Stimulated activated CD8-positive, alpha-beta memory T cell treated with anti-CD3 and anti-CD28 coated beads, Interleukin-7, amount 100 ng/mL, for 4 hours (primary cell): Measurements from ENCODE around the gene PLCE1.
"Not testable (repeated sequence)": the region's sequence is repeated elsewhere in the genome, so short reads cannot be mapped to it uniquely, and the experiment has no call there.

Experiments used
- DNase-seq, 2 donors: peaks; one replicate each; pipeline ENCODE4 v3.0.0-alpha.2; 2020; ENCODE audit warnings: low read depth in 2 of 2

The PLCE1 gene

DNA sequence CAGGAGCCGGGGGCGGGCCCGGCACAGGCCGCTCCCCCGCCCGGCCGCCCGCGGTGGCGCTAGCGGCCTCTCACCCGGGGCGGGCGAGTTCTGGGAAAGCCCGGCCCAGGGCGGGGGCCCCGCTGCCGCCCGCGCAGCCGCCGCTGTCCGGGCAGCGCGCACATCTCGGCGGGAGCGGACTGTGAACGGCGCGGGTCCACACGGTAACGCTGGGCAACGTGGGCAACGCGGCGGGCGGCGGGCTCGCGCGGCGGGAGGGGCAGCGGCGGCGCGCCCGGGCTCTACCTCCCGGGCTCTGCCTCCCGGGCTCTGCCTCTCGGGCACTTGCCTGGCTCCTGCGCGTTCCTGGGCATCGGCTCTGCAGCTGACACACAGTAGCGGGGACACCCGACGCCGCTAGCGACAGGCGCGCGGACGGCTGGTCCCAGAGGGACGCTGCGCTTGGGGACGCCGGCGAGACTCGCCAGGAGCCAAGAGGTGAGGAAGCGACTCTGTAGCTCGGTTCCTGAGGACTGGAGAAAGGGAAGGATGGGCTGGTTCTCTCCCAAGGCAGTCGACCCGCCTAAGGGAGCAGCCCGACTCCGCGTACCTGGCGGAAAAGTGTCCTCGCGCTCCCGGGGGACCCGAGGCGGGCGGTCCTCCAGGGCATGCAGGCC lies at the start of gene PLCE1:
Gene PLCE1, plus strand, starts transcription at position 150 of the 656 bp plus-strand sequence. CDS start 37,116 bp downstream, outside the sequence.
- DNase-seq: no peak

GRCh38 chr10:93945819-93946218 lies 47.9 kb upstream of the PLCE1 start:
- DNase-seq: no peak

DNA sequence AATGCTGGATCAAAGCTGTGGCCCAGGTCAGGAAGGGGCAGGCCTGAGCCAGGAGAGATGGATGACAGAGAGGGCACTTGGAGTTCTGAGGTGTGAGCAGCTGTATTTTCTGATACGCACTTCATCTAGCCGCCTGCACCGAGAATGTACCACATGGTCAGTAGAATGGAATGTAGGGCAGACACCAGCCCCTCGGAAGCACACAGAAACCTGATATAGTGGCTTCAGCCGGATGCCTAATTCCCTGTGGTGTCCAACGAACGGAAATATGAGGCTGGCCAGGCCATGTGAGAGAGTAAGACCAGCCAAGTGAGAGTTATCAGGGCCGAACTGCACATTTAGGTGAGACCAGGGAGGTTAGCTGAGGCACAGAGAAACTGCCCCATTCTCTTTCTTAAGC lies 46.7 kb upstream of the PLCE1 start:
- DNase-seq: no peak

DNA sequence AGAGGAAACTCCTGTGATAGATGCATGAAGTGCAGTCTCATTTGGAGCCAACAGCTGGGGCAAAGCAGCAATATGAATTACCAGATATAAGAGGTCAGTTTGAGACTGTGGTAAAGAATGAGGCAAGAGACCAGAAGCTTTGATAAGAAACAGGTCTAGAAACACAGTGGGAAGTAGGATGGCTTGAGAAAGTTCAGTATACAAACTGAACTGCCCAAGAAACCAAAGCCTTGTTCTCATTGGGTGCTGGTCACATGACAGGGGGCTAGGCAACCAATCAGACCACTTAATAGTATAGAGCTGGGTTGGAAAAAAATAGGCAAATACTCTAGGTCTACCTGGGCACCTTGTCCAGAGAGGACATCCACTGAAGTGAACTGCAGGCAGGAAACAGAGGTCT lies 46.2 kb upstream of the PLCE1 start:
- DNase-seq: no peak

DNA sequence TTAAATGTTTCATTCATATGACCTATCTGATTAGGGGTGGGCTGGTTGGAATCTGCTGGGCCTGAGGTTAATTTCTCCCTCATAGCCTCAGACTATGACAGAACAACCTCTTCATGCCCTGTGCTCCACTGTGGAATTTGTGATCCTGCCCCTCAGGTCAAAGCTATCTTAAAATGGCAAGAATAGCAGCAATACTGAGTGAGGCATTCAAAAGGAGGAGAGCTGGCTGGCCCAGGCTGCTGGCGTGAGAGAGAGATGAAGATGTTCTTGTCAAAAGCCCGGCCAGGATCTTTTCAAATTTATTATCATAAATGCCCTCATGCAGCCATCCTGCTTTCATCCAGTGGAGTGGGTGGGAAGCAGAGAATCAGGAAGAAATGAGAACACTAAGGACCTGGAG lies 41.8 kb upstream of the PLCE1 start:
- DNase-seq: no peak

DNA sequence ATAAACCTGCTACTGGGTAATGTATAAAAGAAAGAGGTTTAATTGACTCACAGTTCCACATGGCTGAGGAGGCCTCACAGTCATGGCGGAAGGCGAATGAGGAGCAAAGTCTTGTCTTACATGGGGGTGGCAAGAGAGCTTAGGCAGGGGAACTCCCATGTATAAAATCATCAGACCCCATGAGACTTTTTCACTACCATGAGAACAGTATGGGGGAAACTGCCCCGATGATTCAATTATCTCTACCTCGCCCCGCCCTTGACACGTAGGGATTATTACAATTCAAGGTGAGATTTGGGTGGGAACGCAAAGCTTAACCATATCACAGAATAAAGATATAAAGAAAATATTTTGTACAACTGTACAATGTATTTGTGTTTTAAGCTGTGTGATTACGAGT lies 39.4 kb upstream of the PLCE1 start:
- no peak for DNase-seq

- no peak for DNase-seq
Measured at GRCh38 chr10:93954726-93955363, 38.9 kb upstream of the PLCE1 start.

DNA sequence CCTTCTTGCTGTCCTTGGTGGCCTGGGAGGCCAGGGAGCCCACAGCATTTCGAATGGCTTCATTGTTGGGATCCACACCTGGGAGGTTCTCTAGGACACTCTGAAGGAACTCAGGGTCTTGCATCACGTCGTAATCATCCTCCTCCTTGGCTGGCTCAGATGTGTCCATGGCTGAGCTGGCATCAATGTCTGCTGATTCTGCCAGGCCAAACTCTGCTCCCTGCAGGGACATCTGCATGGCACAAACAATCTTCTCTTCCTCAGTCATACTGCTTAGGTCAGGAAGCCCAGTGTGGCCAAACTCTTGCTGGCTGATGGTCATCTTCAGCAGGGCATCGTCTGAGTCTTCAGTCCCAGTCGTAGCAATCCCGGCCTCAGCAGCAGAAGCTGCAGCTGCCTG lies 34.9 kb upstream of the PLCE1 start:
- DNase-seq: no peak

DNA sequence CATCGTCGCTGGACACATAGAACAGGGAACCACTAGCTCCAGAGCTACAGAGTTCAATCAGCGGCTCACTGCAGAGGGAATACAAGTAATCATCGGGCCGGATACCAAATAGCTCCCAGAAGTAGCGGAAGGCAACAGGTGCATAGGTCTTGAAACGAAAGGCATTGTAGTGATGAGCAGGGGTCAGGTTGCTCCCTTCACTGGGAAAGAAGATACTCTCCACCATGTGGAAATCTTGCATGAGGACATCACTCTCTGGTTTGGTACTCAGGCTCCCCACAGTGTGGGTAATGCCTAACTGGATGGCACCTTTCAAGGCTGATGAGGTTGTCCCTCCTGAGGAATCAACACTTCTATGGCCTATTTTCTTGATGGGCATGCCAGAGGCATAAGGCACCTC lies 32.7 kb upstream of the PLCE1 start:
- DNase-seq: not testable (repeated sequence)

GRCh38 chr10:93962973-93963372 lies 30.8 kb upstream of the PLCE1 start:
- DNase-seq: no peak

DNA sequence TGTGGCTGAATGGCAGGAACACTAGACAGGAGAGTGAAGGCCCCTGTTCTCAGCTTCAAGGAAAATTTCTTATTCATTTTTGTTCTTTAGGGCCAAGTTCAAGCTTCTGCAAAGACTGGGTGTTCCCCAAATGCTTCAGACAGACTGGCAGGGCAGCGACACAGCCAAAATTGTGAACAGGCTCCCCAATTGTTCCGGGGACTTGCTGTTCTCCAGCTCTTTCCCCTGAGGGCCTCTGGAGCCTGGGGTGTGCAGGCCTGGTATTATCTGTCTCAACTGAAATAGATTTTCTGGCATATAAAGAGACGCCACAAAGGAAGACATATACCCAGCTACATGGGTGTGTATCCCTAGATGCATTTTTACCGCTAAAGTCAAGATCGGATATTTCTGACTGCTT lies 30.3 kb upstream of the PLCE1 start:
- DNase-seq: no peak

GRCh38 chr10:93965911-93966310 lies 27.8 kb upstream of the PLCE1 start:
- DNase-seq: no peak

GRCh38 chr10:93967756-93968155 lies 26.0 kb upstream of the PLCE1 start:
- no peak for DNase-seq

DNA sequence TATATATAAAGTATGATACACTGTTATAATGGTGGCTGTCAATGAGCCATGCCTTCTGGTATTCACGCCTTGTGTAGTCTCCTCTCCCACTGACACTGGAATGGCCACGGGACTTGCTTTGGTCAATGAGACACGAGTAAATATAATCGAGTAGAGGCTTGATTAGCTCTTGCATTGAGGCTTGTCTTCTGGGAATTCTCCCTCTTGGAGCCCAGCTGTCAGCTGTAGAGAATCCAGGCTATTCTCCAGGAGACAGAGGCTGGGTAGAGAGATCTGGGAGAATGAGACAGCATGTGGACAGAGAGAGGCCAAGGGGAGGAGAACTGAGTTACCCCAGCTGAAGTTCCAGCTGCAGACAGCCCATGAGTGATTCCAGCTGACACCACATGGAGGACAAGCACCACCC lies 25.2 kb upstream of the PLCE1 start:
- no peak for DNase-seq

GRCh38 chr10:93970433-93971010 lies 23.2 kb upstream of the PLCE1 start:
- not testable (repeated sequence) for DNase-seq

DNA sequence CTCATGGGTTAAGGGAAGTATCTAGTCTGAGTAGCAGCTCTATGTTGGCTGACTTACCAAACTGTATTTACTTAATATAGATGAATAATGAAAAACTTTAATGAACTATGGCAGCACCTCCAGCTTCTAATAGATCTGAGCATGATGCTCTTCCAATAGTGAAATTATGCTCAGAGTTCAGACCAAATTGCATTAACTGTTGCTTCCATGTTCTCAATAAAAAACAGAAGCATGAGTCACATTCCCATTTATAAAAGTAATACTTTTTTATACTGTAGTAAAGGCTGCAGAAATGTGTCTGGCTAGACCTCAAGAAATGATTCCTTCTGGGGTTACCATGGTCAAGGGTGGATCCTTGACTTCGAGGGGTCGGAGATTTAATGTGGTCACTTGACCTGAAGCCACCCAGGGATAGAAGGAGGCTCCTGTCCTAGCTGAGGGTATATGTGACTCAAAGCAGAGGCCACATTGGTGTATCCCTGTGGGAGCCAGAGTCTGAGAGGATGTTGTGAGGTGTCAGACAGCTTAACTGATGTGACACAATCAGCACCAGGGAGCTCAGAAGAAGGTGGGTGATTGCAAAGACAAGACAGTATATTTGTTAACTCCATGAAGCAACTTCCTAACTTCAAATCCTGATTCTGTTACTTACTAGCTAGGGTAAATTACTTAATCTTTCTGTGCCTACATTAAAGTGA lies 19.8 kb upstream of the PLCE1 start:
- no peak for DNase-seq

GRCh38 chr10:93977442-93977841 lies 16.3 kb upstream of the PLCE1 start:
- no peak for DNase-seq

GRCh38 chr10:93980486-93980885 lies 13.2 kb upstream of the PLCE1 start:
- DNase-seq: no peak

DNA sequence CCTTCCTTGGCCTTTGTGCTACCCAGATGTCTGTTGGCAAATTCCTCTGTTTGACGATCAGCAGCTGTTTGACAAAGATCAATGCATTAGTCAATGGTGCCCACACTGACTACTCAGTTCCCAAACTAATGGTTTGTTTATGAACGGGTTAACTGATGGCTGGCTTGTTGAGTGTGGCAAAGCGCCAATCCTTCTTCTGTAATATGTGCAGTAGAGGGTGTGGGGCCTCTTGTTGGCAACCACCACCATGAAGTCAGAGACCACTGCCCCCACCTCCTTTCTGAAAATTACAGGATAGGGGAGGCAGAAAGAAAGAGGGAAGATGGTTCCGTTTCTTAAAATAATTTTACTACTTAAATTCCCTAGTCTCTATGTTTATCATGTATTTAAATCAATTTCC lies 2.6 kb upstream of the PLCE1 start:
- DNase-seq: no peak

DNA sequence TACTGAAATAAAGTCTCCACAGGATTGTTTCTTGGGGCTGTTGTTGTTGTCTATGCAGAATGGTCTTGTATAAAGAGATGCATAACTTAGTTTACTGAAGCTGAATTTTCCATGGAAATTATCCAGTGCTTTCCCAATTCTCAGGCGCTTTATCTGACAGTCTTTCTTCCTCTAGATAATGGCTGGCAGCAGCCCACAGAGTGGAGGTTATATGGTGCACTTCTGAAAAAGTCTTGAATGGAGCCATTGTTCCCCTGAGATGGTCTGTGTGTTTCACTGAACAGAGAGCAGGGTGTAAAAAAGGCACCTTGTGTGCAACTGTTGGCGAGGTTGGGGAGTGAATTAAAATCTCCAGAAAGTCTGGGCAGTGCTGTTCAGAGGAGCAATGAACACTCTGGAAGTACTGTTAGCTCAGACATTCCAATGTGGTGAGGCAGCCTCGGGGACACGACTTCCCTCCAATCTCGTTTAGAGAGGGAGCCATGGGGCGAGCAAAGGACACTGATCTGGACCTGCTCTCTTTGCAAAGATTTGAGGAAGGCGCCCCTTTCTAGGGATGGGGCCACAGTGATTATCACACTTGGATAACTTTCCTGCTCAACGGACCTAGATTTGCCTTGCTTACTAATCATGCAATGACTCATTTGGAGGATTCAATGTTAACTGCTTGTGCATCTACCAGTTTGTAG lies 2.0 kb upstream of the PLCE1 start:
- no peak for DNase-seq

DNA sequence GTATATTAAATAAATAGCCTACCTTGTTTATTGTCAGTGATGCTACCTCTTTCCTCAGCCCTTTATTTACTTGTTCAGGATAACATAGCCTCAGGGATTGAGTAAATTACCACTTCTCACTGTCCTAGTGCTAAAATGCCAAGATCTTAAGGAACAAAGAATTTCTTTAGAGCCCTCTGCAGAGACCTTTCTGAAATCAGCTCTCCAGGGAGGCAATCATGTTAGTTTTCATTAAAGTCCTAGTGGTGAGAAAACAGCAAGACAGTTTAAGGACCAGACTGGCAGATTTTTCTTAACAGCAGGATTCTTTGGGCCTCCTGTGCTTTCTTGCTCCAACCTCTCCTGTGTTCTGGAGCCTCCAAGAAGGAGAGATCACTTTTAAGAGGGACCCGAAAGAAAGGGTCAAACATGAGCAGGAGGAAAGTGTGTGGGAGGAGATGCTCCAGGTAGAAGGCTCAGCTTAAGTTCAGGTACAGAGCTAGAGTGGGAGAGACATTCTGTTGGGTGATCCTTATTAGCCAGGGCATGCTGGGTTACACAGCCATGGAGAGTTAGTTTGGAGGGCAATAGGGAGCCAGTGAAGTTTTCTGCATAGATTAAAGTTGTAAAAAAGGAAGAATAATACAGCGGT lies 1.2 kb upstream of the PLCE1 start:
- no peak for DNase-seq

- DNase-seq: no peak
Measured at GRCh38 chr10:93993414-93993781, 333 bp upstream of the PLCE1 start.
